CD4-positive, alpha-beta T cell treated with Interleukin-21 for 1 hour (primary cell): ENCODE data around the gene GPC5.
"Not testable (repeated sequence)": the region's sequence is repeated elsewhere in the genome, so short reads cannot be mapped to it uniquely, and the experiment has no call there.

Source experiments
- DNase-seq: peaks from one replicate; pipeline ENCODE4 v3.0.0-alpha.2; 2020

The GPC5 gene

GRCh38 chr13:91398413-91399188, at the start of gene GPC5:
TSS of gene GPC5 (plus strand) at chr13:91398621.
- peak; percentile 86 for DNase-seq

- peak; percentile 91 for DNase-seq
These were observed 49.5 kb upstream of the GPC5 start for GRCh38 chr13:91348906-91349435.

GRCh38 chr13:91349992-91350911, 48.2 kb upstream of the GPC5 start:
- no peak for DNase-seq

- no peak for DNase-seq
These were observed 47.3 kb upstream of the GPC5 start for GRCh38 chr13:91351123-91351522.

- no peak for DNase-seq
These were observed 46.4 kb upstream of the GPC5 start for GRCh38 chr13:91351980-91352379.

- DNase-seq: not testable (repeated sequence)
These were observed 45.5 kb upstream of the GPC5 start for GRCh38 chr13:91352891-91353290.

GRCh38 chr13:91353494-91353893, 44.9 kb upstream of the GPC5 start:
- no peak for DNase-seq

- no peak for DNase-seq
These were observed 43.2 kb upstream of the GPC5 start for GRCh38 chr13:91355099-91355825.

DNA sequence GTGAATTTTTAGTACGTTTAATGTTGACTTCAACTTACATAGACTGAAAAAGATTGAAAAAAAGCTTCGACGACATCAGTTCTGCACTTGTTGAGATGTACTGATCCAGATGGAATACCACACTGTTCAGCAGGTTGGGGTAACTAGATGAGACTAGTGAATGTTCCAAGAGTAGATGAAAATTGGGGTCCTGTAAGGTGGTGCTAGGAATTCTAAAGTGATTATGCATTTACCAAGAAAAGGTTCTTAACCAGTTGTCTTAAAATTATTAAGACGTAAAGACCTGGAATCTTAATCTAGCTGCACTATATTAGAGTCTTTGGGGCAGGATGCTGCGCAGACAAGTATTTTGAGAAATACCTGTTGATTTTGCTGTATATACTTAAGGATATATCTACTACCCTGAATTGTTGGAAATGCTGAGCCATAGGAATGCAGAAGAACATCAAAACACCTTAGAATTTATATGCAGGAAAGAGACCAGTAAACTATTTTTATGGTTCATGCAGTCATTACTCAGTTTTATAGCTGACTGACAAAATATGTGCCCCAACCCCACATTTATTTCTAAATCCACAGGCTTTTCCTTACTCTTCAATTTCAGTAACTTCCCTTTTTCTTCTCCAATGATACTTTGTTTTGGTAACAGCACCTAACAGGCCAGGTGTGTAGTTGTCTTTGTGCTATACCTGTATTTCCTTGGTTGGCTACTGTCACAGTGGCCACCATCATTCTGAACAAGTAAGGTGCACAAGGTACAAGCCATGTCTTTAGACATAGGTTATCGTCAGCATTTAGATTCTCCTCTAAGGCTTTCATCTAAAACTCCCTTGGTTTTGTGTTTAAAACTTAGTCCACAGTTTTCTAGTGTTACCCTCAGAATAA, 42.4 kb upstream of the GPC5 start:
- DNase-seq: no peak

GRCh38 chr13:91356919-91357612, 41.4 kb upstream of the GPC5 start:
- no peak for DNase-seq

DNA sequence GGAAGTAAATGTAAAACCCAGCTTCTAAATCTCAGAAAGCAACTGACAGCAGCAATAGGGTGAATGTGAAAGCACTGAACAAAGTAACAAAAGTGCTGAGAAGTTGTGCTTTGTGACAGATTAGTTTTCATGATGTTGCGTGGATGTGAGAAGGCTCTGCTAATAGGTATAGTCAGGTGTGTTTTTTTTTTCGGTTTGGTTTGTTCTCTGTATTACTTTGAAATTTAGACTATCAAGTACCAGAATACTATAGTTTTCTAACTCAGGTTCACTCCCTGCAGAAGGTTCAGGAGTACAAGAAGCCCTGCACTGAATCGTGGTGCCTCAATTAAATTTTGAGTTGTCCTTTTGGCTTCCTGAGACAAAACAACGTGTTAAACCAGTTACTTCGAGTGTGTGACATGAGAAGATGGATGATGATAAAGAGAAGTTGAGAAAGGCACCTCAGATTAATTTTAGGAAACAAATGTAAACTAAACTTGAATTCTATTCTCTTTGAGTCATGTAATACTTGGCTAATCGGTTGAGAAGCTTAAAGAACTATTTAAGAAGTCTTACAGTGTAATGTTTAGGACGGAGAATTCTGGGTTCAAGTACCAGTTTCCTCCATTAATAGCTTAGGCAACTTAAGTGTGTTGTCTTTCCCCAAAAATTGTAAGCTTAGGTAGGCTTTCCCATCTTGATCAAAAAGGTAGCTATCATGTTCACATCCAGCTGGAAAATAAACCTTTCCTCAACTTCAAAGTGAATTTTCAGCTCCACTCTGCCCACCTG, 40.6 kb upstream of the GPC5 start:
- DNase-seq: no peak

- DNase-seq: no peak
These were observed 40.0 kb upstream of the GPC5 start for GRCh38 chr13:91358387-91358782.

GRCh38 chr13:91359111-91359510, 39.3 kb upstream of the GPC5 start:
- DNase-seq: no peak

GRCh38 chr13:91359631-91360030, 38.8 kb upstream of the GPC5 start:
- DNase-seq: no peak

- DNase-seq: no peak
These were observed 38.1 kb upstream of the GPC5 start for GRCh38 chr13:91360246-91360751.

GRCh38 chr13:91361755-91362271, 36.6 kb upstream of the GPC5 start:
- DNase-seq: no peak

GRCh38 chr13:91362908-91363307, 35.5 kb upstream of the GPC5 start:
- no peak for DNase-seq

- no peak for DNase-seq
These were observed 30.3 kb upstream of the GPC5 start for GRCh38 chr13:91368101-91368500.

DNA sequence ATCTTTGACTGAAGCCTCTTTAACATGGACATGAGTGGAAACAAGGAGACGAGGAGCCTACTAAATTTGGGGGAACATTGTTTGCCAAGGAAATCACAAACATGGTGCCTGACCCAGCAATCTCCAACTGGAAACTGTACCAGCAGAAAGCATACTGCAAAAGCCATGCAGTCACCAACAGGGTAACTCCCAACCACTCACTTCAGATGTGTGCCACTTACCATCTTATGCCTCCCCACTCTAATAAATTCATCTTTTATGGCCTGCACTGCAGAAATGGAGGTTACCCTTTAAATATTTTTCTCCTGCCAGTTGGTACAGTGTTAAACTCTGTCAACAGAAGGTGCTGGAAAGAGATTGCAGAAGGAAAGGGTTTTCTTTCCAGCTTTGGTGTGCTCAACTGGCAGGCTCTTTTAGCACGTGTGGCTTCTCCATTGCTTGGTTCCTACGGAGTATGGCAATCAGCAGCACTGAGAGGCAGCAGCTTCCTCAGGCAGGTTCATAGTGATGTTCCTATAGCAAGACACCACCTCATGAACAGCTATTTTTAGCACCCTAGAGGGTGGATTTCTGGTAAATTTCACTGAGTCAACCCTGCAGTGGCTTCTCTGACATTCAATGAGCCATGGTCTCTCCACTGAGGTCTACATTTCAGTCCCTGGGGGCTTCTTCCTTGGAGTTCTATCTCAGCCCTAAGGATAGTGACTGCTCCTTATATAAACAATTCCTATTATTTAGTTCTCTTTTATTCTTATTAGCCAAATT, 29.6 kb upstream of the GPC5 start:
- no peak for DNase-seq
